HG03521 (cell line): Measurements from ENCODE around the gene IFFO2.
"Not testable (repeated sequence)": the region's sequence is repeated elsewhere in the genome, so short reads cannot be mapped to it uniquely, and the experiment has no call there.

Source experiments
- ATAC-seq: cut with Tn5 transposase; IDR thresholded peaks from one replicate; pipeline ENCODE4 v1.9.1; 2021; ENCODE audit warnings: mild to moderate bottlenecking, moderate library complexity; ENCODE audit not compliant: unreplicated experiment

The IFFO2 gene

DNA sequence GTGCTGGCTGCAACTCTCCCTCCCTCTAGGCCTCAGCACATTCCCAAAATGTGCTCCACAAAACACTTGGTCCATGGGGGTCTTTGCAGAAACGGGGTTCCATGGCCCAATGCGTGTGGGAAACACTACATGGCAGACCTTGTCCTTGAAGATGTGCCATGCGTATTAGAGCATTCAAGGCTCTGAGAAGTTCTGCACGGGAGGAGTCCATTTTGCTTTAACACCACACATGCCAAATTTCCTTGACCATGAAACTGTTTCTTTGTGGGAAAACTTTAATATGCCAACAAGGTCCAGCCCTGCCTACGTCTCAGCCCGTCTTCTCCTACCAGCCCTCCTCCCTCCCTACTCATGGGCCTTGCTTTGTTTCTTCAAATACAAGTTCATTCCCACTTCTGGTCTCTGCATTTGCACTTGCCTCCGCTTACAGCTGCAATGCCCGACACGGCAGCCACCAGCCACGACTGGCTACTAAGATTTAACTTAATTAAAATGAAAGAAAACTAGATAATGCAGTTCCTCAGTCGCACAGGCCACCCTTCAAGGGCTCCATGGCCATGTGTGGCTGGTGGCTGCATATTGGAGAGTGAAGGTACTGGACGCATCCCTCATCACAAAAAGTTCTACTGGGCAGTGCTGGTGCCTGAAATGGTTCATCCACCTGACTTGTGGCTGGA is 77.8 kb downstream of the IFFO2 start:
- no peak for ATAC-seq

DNA sequence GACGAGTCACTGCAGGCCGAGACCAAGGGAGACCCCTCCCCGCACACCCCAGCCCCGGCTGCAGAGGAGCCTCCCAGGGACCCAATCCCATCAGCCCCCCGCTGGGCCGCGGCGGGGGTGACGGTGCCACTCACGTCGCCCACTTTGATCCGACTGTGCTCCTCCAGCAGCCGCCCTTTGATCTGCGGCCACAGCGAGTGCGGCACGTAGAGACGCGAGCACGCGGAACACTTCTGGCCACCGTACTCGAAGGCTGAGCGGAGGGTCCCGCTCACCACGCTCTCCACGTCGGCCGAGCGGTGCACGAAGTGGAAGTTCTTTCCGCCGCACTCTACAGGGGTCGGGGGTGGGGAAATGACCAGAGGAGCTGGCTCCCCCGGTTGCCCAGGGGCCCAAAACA is 79.2 kb downstream of the IFFO2 start:
- no peak for ATAC-seq

DNA sequence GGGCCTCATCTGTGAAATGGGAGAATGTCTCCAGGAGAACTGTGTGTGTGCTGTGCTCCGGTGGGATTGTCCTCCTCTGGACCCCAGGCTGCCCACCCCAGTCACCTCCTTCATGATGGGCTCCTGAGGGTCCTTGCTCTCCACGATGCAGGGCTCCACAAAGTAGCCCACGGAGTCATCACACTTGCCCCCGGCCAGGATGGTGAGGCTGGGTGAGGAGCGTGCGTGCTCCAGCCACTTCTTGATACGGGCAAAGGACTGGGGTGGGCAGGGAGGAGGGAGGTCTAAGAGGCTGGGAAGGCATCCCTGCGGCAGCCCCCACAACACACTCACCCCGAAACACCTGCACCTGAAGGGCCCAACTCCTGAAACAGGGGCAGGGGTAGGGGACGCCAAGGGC is 80.3 kb downstream of the IFFO2 start:
- no peak for ATAC-seq

DNA sequence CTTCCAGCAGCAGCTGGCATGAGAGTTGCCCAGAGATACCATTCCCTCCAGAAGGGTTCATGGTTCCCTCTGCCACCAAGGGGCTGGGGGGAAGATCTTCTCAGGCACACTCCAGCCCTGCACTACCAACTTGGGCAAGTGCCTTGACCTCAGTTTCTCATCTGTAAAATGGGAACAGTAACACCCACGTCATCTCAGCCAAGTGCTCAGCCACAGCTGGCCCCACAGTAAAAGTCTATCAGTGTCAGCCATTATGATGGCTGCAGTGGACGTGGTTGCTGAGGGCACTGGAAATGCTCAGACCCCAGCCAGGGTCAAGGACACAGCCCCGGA is 80.7 kb downstream of the IFFO2 start:
- no peak for ATAC-seq

DNA sequence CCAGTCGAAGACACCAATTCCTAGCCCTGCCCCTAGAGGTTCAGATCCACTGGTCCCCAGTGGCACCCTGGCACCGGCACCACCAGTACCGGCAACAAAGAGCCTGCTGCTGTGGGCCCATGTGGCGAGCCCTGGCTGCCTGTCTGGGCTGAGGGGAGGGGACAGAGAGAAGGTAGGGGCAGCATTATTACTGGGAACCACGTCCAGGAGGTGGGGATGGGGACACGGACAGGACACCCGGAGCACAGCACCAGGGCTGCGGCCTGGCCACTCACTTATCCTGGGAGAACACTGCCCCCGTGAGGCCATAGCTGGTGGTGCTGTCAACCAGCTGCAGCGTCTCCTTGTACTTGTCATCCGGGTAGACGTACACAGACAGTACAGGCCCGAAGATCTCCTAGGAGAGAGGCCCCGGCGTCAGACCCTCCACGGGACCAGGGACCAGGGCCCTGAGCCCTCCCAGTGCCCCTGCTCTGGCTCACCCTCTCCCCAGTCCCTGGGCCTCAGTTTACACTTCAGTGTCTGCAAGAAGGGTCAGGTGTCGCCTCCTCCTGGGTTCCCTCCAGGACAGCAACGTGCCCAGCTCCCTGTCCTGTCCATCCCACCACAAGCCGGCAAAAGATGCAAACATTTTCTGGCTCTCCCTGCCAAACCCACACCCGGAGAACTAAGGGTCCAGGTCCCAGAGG is 81.2 kb downstream of the IFFO2 start:
- no peak for ATAC-seq

DNA sequence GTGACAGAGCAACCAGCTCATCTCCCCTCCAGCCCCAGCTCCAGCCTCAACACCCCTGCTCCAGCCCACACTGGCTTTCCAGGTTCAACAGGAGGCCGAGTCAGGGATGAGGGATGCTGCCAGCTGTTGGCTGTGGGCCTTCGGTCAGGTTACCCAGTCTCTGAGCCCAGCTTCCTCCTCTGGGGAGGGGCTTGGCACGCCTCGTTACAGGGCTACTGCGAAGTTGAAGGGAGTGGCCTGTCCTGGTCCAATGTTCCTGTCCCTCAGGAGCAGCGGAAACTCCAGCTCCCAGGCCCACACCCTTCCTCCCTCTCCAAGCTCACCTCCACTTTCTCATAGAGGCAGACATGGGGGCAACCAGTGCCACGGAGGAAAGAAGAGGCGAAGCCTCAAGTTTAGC is 81.9 kb downstream of the IFFO2 start:
- ATAC-seq = no peak

DNA sequence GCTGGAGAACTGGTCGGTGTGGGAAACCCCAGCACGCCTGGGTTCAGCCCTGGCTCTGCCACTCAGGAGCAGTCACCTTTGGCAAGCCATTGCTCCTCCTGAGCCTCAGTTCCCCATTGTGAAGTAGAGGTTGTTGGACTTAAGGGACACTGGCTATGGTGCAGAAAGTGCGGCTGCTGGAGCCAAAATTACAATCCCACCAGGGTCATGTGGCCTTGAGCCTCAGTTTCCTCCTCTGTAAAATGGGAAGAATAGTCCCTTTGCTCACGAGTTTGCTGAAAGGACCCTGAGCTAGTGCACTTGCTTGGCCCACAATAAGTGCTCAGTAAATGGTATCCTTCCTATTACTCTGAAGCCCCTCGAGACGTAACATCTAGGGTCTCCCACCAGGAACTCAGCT is 82.4 kb downstream of the IFFO2 start:
- ATAC-seq = no peak

DNA sequence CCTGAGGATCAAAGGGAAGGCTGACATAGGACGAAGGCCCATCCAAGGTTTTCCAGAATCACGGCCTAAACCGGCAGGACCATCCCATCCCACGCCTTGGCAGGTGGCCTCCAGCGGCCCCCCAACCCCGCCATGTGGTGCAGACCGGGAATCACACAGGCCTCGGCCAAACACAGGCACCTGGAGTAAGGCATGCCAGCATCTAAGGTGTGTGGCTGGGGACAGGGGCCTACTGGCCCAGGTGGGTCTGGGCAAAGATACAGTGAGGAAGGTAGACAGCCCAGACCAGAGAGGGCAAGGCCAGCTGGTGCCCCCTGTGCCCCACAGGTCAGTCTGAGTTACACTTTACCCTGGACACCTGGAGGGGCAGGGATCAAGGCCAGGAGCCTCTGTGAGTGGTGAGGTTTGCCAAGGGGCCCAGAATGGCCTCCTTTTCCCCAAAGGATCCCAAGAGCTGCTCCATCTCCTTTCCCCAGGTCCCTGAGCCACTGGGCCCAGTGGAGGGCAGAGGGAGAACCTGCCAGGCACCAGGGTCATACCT is 84.3 kb downstream of the IFFO2 start:
- no peak for ATAC-seq

DNA sequence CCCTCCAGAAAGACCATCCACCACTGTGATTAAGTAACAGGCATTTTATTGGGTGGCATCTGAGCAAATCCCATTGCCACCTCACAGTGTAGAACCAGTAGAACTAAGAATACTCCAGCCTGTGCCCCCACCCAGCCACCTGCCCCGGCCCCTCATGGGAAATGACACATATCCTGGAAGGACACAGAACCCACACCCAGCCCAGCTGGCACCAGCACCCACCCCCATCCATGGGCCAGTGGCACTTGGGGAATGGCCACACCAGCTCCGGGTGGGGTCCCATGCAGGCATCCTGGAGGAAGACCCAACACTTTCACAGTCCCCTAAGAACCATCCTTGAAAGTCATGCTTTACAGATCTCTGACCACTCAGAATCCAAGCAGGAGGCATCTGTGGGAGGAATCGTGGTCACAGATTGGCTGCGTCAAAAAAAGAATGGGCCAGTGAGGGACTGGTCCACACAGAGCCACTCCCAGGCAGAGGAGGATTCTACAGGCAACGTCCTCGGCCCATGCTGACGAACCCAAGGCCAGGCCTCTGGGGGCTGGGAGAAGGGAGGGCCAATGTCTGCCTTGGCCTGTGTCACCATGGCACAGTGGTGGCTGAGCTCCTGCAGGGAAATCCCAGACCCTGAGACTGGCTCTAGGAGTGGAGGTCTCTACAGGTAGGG is 84.9 kb downstream of the IFFO2 start:
- ATAC-seq = no peak

DNA sequence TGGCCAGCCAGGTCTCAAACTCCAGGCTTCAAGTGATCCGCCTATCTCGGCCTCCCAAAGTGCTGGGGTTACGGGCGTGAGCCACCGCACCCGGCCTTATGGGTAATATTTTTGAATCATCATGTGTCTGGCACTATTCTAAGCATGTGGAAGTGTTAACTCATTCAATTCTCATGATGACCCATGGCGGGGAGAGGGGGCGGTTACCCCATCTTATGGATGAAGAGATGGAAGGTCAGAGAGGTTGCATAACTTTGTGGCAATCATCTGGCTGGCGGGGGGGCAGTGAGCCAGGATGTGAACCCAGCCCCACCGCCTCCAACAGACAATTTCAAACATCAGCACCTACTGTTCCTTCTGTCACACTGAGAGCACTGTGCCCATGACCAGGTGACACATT is 85.5 kb downstream of the IFFO2 start:
- ATAC-seq = no peak

DNA sequence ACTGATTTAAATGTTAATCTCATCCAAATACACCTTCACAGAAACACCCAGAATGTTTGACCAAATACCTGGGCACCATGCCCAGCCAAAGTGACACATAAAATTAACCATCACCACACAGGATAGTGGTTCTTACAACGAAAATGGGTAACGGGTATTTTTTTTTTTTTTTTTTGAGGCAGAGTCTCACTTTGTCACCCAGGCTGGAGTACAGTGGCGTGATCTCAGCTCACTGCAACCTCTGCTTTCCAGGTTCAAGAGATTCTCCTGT is 85.9 kb downstream of the IFFO2 start:
- not testable (repeated sequence) for ATAC-seq

DNA sequence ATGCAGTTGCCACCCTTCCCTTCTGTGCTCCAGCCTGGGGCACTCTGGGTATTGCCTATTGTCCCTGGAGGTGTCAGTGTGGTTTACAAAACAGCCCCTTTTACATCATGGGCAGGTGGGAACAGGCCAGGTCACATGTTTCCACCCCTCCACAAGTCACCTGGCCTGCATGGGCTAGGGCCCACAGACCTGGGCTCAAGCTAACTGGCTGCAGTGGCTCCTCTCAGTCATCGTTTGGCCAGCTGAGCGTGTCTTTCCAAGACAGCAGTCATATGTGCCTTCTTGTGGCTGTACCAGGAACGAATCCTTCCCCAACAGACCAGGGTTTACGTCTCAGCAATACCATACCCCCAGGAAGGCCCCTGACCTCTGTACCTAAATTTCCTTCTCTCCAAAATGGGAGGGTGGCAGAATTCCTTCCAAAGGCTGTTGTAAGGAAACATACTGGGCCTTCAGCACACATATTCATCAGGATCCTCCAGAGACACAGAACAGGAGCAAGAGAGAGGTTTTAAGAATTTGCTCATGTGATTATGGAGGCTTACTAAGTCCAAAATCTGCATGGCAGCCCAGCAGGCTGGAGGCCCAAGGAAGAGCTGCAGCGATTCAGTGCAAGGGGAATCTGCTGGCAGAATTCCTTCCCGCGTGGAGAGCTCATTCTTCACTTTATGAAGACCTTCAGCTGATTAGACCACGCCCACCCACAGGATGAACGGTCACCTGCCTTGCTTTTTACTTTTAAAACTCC is 86.5 kb downstream of the IFFO2 start:
- ATAC-seq = no peak

DNA sequence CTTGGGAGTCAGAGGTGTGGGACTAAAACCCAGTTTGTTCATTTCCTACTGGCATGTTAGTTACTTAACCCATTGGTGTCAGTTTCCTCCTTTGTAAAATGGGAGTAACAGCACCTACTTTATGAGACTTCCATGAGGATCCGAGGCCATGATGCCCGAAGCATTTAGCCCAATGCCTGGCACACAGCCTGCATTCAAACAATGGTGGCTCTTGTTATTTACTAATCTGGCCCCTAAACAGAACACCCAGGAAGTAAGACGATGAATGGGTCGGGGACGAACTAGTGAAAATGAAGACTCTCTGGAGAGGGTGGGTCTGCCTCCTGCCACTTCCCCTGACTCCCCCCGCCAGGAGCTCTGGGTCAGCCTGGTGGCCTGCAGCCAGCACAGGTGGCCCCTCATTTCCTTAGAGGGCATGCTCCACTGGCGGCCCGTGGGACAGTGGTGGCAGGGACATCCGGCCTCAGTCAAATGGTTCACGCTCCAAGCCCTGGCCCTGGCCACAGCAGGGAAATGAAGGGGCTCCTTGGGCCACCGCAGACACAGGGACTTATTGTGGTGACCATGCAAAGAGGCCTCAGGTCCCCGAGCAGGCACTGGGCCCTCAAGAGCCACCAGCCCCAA is 87.6 kb downstream of the IFFO2 start:
- ATAC-seq = no peak

DNA sequence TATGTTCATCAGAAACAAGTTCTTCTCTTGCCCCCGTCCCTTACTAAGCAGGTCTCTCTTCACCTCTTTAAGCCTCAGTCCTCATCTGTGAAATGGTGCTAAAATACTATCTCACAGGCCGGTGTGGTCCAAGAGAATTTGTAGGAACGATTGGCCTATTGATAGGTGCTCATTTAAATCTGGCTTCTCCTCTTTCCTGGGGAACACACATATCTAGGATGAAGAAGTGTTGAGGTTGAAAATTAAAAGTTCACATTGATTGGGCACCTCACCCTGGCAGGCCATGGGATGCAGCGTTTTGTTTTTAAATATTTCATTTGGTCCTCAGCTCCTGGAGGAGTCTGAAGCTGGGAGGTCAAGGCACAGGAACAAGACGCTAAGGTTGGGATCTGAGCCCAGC is 88.1 kb downstream of the IFFO2 start:
- ATAC-seq = no peak

DNA sequence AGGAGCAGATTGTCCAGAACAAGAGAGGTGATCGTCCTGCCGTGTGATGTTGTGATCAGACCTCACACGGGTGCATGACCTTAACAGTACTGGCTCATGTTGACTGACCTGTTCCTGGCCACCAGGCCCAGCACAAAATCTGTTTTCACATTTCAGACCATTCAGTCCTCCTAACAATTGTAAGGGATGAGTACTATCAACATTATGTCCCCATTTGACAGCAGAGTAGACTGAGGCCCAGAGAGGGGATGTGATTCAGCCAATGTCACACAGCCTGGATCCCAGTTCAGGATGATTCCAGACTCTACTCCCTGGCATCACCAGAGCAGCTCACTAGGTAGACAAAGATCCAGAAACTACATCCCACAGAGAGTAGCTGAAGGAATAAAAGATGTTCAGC is 89.6 kb downstream of the IFFO2 start:
- no peak for ATAC-seq

DNA sequence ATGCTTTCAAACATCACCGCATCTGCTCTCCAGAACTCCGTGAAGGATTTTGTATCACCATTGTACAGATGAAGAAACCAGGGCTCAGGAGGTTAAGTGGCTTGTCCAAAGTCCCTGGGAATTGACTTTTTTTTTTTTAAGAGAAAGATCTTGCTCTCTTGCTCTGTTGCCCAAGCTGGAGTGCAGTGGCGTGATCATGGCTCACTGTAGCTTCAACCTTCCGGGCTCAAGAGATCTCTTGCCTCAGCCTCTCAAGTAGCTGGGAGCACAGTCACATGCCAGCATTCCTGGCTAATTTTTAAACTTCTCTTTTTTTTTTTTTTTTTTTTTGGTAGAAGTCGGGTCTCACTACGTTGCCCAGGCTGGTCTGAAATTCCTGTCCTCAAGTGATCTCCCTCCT is 90.2 kb downstream of the IFFO2 start:
- ATAC-seq = no peak

DNA sequence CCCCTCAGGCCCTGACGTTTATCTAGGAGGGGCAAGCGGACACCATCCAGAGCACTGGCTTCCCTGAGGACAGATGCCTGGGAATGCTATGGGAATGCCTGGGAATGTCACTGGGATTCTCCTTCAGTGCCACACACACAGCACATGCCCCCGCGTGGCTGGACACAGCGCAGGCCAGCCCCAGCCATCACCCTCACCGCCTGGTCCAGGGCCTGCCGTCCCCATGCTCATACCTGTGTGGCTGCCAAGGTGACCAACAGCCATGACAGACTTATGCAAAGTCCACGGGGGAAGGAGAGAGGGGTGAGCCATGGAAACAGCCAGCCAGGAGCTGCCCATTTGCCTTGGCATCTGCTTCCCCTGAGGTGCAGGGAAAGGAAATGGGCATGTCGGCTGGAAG is 91.3 kb downstream of the IFFO2 start:
- no peak for ATAC-seq

DNA sequence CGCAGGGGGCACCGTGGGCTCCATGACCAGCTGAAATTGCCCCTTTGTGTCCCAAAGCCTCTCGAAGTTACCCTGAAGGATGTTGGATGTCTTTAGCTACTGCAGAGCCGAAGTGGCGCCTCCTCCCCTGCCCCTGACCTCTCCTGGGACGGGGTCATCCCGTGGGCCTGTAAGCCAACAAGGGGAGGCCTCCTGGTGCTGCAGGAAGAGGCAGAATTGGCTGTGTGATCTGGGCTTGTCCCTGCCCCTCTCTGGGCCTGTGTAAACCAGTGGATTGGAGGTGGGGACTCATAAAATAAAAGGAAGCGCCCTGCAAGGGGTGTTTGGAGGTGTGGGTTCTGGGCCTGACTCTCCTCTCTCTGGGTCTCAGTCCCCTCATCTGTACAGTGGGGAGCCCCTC is 94.9 kb downstream of the IFFO2 start:
- ATAC-seq = no peak

DNA sequence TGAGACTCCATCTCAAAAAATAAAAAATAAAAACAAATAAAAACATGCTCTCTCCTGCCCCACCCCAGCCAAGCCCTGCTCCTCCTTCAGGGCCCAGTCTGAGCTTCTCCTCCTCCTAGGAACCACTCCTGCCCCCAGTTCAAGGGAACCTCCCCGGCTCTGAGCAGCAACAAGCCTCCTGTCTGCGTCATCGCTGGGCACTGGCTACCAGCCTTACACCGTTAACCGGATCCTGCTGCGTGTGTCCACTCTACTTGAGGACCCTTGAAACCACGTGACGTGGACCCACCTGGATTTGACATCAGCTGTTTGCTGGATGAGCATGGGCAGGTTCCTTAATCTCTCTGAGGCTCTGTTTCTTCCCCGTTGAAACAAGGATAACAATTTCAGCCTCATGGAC is 95.4 kb downstream of the IFFO2 start:
- ATAC-seq = no peak

DNA sequence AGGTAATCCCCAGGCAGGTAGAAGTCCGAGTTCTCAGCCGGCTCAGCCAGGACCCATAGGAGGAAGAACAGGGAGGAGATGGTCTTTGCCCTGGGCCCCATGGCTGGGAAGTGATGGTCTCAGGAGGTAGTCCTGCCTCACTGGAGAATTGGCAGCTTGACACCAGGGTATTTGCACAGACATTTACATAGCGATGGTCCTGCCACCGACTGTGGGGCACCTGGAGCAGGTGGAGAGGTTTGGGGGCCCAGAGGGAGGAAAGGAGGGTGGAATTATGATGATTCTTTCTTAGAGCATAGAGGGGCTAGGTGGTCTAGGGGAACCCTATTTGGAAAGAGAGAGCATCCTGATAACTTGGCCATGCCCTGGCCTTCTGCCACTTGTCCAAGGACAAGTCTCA is 96.9 kb downstream of the IFFO2 start, which contains the start of gene TAS1R2:
TAS1R2 (minus strand) TSS at position 101 of the 400 bp plus-strand sequence; CDS start at position 101, 0 bp downstream.
- no peak for ATAC-seq

DNA sequence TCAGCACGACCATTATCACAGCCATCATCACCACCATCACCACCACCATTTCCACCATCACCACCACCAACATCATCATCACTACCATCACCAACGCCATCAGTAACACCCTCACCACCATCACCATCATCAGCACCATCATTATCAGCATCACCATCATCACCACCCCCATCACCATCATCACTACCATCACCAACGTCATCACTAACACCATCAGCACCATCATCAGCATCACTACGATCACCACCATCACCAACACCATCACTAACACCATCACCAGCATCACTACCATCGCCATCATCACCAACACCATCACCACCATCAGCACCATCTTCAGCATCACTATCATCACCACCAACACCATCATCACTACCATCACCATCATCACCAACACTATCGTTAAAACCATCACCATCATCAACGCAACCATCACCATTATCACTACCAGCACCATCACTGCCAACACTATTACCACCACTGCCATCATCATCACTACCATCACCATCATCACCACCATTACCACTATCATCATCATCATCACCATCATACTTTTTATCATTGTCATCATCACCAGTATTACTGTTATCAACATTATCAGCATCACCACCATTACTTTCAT is 98.3 kb downstream of the IFFO2 start:
- ATAC-seq = no peak
